Measurements from ENCODE around the gene NSG2. TPM values are rescaled to one million over a fixed set of nuclear protein-coding genes. Genes with fewer than 3 reads are reported as not detected.
"Not testable (repeated sequence)": the region's sequence is repeated elsewhere in the genome, so short reads cannot be mapped to it uniquely, and the experiment has no call there.

NSG2 gene
- total RNA-seq, 4 donors from 2014 or later, result not detected

GRCh38 chr5:174101195-174101730, 55.8 kb downstream of the NSG2 start:
- Histone ChIP-seq H3K4me3 (no peak overlapping the region), H3K4me1 (no peaks in the 10 kb centered on the region), H3K27ac (no peak overlapping the region), H3K36me3 (no peaks in the 10 kb centered on the region), H3K9me3 (no peaks in the 10 kb centered on the region), H3K27me3 (no peaks in the 10 kb centered on the region)
- no peak for ATAC-seq
- intact Hi-C loops (cut with DNase I; ENCODE audit: low total_unique reads), result no loop called here
- no peak for TF ChIP-seq POLR2A (IDR thresholded peaks at IDR 0.05)
- TF ChIP-seq CTCF (IDR thresholded peaks at IDR 0.05 in 4 of 5, conservative IDR thresholded peaks at IDR 0.05 in 1 of 5), result no peak
- no peak for DNase-seq
- in situ Hi-C loops (cut with MboI; ENCODE audit: low sequenced_read_pairs in 4 of 4), result no loop called here

DNA sequence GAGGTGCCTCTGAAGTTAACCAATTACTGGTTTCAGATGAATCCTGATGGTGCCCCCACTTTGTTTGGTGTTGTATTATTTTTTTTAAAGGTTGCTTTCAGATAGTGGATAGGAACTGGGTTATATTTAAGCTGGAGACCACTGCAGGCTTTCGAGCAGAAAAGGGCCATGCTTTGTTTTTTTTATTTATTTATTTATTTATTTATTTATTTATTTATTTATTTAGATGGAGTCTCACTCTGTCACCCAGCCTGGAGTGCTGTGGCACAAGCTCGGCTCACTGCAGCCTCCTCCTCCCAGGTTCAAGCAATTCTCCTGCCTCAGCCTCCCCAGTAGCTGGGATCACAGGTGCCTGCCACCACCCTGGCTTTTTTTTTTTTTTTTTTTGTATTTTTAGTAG, 57.1 kb downstream of the NSG2 start:
- H3K27ac ChIP-seq; ATAC-seq; H3K36me3 ChIP-seq; H3K4me1 ChIP-seq; H3K27me3 ChIP-seq; intact Hi-C loops (cut with DNase I; ENCODE audit: low total_unique reads); in situ Hi-C loops (cut with MboI; ENCODE audit: low sequenced_read_pairs in 4 of 4); H3K9me3 ChIP-seq; H3K4me3 ChIP-seq; DNase-seq: not testable (repeated sequence)

DNA sequence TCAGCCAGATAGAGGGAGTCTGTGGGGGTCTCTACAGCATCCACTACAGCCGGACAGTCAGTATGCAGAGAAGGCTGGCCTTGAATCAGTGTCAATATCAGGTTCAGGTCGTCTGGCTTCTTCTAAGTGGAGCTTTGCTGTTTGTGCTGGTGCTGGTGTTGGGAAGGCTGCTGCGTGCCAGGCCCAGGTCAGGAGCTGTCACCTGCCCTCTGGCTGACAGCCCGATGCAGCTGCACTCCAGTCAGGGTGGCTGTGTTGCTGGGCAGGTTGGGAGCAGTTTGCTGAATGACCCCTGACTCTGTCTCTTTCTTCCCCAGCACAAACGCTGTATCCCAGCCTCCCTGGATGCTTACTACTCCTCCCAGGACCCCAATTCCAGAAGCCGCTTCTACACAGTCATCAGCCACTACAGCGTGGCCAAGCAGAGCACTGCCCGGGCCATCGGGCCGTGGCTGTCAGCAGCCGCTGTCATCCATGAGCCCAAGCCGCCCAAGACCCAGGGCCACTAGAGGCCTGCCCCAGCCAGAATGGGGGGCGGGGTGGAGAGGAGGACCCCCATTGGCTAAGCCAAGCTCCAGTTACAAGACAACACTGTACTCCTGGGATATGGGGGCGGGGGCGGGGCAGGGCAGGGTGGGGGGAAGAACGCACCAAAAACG, 61.6 kb downstream of the NSG2 start:
- no peak overlapping the region for H3K4me3 ChIP-seq
- no peaks in the 10 kb centered on the region for H3K9me3 ChIP-seq
- H3K36me3 ChIP-seq, result no peaks in the 10 kb centered on the region
- H3K27ac ChIP-seq, result no peak overlapping the region
- DNase-seq (no peak), ATAC-seq (no peak)
- H3K4me1 ChIP-seq, result no peaks in the 10 kb centered on the region
- intact Hi-C loops (cut with DNase I; ENCODE audit: low total_unique reads) (no loop called here), in situ Hi-C loops (cut with MboI; ENCODE audit: low sequenced_read_pairs in 4 of 4) (no loop called here)
- H3K27me3 ChIP-seq, result no peaks in the 10 kb centered on the region
- TF ChIP-seq CTCF (IDR thresholded peaks at IDR 0.05 in 4 of 5, conservative IDR thresholded peaks at IDR 0.05 in 1 of 5), result no peak
- no peak for TF ChIP-seq POLR2A (IDR thresholded peaks at IDR 0.05)

DNA sequence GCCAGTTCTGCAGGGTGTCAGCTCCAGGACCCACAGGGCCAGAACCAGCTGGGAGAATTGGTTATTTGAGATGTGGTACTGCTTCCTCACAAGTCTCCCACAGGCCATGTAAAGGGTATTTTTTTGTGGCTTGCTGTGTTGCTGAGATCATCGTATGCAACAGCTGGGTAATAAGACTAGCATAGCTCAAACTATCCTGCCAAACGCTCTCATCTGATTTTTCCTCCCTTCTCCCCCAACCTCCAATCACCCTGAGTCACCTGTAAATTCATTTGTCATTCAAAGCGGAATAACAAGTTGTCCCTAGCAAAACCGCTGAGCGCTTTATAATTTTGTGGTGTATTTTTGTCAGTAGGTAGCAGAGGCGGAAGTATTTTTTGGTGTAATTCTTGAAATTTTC, 63.2 kb downstream of the NSG2 start:
- TF ChIP-seq CTCF (IDR thresholded peaks at IDR 0.05 in 4 of 5, conservative IDR thresholded peaks at IDR 0.05 in 1 of 5) (no peak), POLR2A (IDR thresholded peaks at IDR 0.05) (no peak)
- ATAC-seq, result no peak
- DNase-seq, result no peak
- no peak overlapping the region for H3K27ac ChIP-seq
- intact Hi-C loops (cut with DNase I; ENCODE audit: low total_unique reads) (no loop called here), in situ Hi-C loops (cut with MboI; ENCODE audit: low sequenced_read_pairs in 4 of 4) (no loop called here)
- H3K9me3 ChIP-seq, result no peaks in the 10 kb centered on the region
- no peak overlapping the region for H3K4me3 ChIP-seq
- no peaks in the 10 kb centered on the region for H3K36me3 ChIP-seq
- no peaks in the 10 kb centered on the region for H3K27me3 ChIP-seq
- H3K4me1 ChIP-seq, result no peaks in the 10 kb centered on the region

DNA sequence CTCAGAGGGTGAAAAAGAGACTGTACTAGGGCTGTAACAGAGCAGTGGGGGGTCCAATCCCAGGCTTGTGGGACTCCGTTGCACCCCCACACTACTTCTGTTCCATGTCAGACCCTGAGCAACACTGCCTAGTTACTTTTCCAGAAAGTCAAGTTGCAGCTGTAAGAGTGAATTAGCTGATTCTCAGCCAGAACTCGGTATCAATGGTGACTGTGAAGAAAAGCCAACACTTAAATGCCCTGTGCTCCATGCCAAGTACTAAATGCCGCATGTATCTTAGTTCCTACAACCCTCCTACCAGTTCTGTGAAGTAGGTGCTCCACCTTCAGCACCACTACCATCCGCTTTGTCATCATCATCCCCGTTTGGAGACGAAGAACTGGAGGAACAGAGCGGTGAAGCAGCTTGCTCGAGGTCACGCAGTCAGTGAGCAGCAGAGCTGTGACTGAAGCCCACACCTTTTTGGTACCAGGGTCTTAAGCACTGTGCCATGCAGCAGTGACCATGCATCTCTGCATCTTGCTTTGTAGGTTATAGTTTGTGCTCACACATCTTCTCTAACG, 64.3 kb downstream of the NSG2 start:
- in situ Hi-C loops (cut with MboI; ENCODE audit: low sequenced_read_pairs in 4 of 4) (no loop called here), intact Hi-C loops (cut with DNase I; ENCODE audit: low total_unique reads) (no loop called here)
- Histone ChIP-seq H3K27ac (no peak overlapping the region), H3K4me1 (no peaks in the 10 kb centered on the region), H3K27me3 (no peaks in the 10 kb centered on the region), H3K9me3 (no peaks in the 10 kb centered on the region), H3K36me3 (no peaks in the 10 kb centered on the region), H3K4me3 (no peak overlapping the region)
- TF ChIP-seq POLR2A (IDR thresholded peaks at IDR 0.05) (no peak), CTCF (IDR thresholded peaks at IDR 0.05 in 4 of 5, conservative IDR thresholded peaks at IDR 0.05 in 1 of 5) (no peak)
- DNase-seq (no peak), ATAC-seq (no peak)
